Brain microvascular endothelial cell (primary cell): ENCODE data around the gene FLT1.

Experiments used
- DNase-seq: peaks from one replicate; pipeline ENCODE4 v3.0.0-alpha.2; 2020
- H3K27ac ChIP-seq: fragments of 250-450 bp; sonication (Bioruptor Pico); 2 replicates; pipeline ENCODE4 v1.5.1; 2020; ENCODE audit warnings: mild to moderate bottlenecking, moderate library complexity
- H3K27me3 ChIP-seq: fragments of 250-450 bp; sonication (Bioruptor Pico); replicated peaks from 2 replicates; pipeline ENCODE4 v1.5.1; 2020; ENCODE audit warnings: mild to moderate bottlenecking
- H3K36me3 ChIP-seq: fragments of 250-450 bp; sonication (Bioruptor Pico); replicated peaks from 2 replicates; pipeline ENCODE4 v1.5.1; 2020; ENCODE audit warnings: mild to moderate bottlenecking
- H3K4me3 ChIP-seq: 2 replicates; pipeline ENCODE4 v1.5.1; 2011; ENCODE audit warnings: low read depth, mild to moderate bottlenecking, control low read depth, low read length, moderate library complexity
- in situ Hi-C: cut with HindIII; loops from 2 replicates; pipeline ENCODE4 v1.10.0; 2017; ENCODE audit warnings: low sequenced_read_pairs, low pct_ligation_motif_present
- TF ChIP-seq, protein P1 (sequence below): IDR thresholded peaks from 2 replicates; pipeline ENCODE4 v1.5.1; 2011; ENCODE audit warnings: low read depth, mild to moderate bottlenecking, moderate library complexity, low read length, control low read depth, inconsistent platforms; ENCODE audit errors: missing control alignments

FLT1 gene

DNA sequence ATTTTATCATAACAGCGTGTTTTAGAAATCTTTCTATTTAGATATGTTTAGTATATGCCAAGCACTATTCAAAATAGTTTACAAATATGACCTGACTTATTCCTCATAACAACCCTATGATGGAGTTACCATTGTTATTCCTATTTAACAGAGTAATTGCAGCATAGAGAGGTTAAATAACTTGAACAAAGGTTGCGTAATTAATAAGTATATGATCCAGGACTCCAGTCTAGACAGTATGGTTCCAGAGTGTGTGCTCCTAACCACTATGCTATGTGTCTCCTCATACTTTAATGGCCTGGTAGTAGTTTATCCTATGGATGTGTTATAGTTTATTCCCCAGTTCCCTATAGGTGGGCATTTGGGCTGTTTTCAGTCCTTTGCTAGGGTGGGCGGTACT is 211.3 kb downstream of the FLT1 start:
- no peak overlapping the region for H3K27ac ChIP-seq
- TF ChIP-seq, protein P1, sequence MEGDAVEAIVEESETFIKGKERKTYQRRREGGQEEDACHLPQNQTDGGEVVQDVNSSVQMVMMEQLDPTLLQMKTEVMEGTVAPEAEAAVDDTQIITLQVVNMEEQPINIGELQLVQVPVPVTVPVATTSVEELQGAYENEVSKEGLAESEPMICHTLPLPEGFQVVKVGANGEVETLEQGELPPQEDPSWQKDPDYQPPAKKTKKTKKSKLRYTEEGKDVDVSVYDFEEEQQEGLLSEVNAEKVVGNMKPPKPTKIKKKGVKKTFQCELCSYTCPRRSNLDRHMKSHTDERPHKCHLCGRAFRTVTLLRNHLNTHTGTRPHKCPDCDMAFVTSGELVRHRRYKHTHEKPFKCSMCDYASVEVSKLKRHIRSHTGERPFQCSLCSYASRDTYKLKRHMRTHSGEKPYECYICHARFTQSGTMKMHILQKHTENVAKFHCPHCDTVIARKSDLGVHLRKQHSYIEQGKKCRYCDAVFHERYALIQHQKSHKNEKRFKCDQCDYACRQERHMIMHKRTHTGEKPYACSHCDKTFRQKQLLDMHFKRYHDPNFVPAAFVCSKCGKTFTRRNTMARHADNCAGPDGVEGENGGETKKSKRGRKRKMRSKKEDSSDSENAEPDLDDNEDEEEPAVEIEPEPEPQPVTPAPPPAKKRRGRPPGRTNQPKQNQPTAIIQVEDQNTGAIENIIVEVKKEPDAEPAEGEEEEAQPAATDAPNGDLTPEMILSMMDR: no peak
- no peaks in the 10 kb centered on the region for H3K27me3 ChIP-seq
- no peak for DNase-seq
- in situ Hi-C loops: no loop called here
- H3K36me3 ChIP-seq: peaks cover 12% of the 10 kb centered on the region
- H3K4me3 ChIP-seq: no peak overlapping the region

DNA sequence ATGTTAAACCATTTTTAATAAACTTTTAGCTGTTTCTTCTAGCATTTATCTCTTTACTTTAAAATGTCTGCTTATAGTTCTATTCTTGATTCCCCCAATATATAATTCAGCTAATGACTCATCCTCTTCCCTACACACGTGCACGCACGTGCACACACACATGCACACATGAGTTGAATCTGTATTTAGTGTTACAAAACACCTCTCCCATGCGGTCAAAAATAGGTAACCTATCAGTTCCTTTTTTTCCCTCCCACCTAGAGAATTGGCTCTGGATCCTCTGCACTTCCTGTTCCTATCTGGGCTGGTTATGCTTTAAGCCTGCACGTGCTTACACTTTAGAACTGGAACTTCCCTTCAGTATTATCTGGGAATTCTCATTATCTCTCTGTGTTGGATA is 212.5 kb downstream of the FLT1 start:
- Histone ChIP-seq H3K27me3 (no peaks in the 10 kb centered on the region), H3K4me3 (no peak overlapping the region), H3K36me3 (peaks cover 13% of the 10 kb centered on the region), H3K27ac (no peak overlapping the region)
- DNase-seq: no peak
- TF ChIP-seq, protein P1: no peak
- in situ Hi-C loops: no loop called here

DNA sequence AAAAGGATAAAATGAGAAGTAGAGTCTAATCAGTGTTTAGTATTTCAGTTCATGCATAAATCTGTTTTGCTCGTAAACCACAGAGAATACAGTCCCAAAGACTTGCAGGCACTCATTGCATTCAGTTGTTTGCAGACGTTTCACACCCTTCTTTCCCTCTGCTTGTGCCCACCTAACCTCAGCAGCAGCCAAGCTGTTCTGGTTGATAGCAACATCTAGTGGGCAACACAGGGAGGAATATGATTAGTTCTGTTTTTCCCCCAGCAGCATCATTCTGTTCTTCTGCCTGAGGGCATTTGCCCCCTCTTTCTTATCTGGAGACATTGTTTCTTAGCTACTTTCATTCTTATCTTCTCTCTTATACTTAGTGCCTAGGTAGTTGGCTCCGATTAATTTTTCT is 221.0 kb downstream of the FLT1 start:
- TF ChIP-seq, protein P1: peak; percentile 37
- no peak for DNase-seq
- Histone ChIP-seq H3K36me3 (peaks cover 13% of the 10 kb centered on the region), H3K4me3 (no peak overlapping the region), H3K27me3 (no peaks in the 10 kb centered on the region), H3K27ac (no peak overlapping the region)
- in situ Hi-C loops: no loop called here

DNA sequence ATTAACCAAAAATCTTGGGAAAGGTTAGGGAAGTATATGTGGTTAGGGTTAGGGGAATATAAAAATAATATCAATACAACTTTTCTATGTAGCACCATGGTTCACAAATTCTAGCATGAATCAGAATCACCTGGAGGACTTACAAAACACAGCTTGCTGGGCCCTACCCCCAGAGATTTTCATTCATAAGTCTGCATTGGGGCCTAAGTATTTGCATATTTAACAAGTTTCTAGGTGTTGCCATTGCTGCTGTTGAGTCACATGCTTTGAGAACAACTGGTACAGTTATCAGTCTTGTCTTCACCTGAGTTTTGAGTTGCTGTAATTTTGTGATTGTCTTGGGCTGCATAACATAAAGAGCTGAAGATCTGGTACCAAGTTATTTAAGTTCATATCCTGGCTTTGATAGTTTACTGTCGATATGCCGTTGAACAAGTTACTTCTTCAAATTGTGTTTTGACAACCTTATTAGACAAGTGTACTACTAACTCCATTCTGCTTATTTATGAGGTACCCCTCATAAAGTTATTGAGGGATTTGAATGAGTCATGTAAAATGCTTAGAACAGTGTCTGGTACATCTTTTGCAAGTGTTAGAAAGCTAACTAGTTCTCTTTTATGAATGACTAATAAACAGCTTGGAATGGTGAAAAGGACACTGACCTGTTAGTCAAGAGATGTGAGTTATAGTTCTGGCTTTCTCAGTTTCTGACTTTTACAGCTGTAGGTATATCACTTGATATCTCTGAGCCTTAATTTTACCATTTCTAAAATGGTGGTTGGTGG is 223.7 kb downstream of the FLT1 start:
- no peak for DNase-seq
- no peak overlapping the region for H3K27ac ChIP-seq
- peaks cover 18% of the 10 kb centered on the region for H3K36me3 ChIP-seq
- in situ Hi-C loops: no loop called here
- H3K27me3 ChIP-seq: no peaks in the 10 kb centered on the region
- TF ChIP-seq, protein P1: no peak
- H3K4me3 ChIP-seq: no peak overlapping the region

DNA sequence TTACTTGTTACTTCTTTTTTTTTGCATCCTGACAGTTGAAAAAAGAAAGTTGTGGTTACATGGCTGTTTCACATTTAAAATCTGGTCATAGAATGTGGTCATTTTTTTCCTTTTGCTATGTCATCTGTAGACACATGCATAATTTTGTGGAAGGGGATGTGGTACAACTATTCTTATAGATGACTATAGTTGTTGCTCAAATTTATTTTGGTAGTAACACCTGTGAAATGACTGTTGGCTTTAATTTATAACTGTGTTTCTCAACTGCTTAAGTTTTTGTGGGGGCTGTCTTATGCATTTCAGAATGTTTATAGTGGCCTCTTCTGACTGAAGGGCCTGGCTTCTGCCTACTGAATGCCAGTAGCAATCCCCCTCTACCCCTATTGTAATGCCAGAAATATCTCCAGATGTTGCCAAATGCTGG is 226.1 kb downstream of the FLT1 start:
- H3K27ac ChIP-seq: no peak overlapping the region
- no peak for DNase-seq

More for the DNA sequence above, 226.1 kb downstream of the FLT1 start:
- TF ChIP-seq, protein P1: no peak
- Histone ChIP-seq H3K36me3 (peaks cover 18% of the 10 kb centered on the region), H3K27me3 (no peaks in the 10 kb centered on the region), H3K4me3 (no peak overlapping the region)
- in situ Hi-C loops: no loop called here
